HEK293 (cell line): ENCODE results near the gene CNOT4.

Experiments used
- CTCF ChIA-PET: fragments of 350-600 bp; formaldehyde crosslinking; extraction: SDS; loops from one replicate; lab custom pipeline; 2021; ENCODE audit warnings: antibody characterized with exemption; lab: Yijun Ruan, JAX
- POLR2A ChIA-PET: fragments of 300-600 bp; formaldehyde crosslinking; extraction: SDS; loops from one replicate; lab custom pipeline; 2020; ENCODE audit warnings: antibody characterized with exemption, inconsistent platforms; lab: Yijun Ruan, JAX
- H3K27ac ChIP-seq: fragments of 200-500 bp; sonication (Bioruptor generic); 2 replicates; pipeline ENCODE4 v1.5.1; 2014; ENCODE audit warnings: low read depth, low read length, control low read depth, inconsistent platforms; ENCODE audit errors: extremely low read depth
- H3K36me3 ChIP-seq, 2 experiments: fragments of 200-500 bp in 1 of 2; sonication (Bioruptor generic) in 1 of 2; 1 replicate in 1 of 2; 2 replicates in 1 of 2; pipeline ENCODE4 v1.5.1; 2014 to 2017; ENCODE audit warnings: inconsistent platforms in 2 of 2, low read length in 2 of 2; ENCODE audit not compliant: control insufficient read depth in 2 of 2, insufficient read depth in 1 of 2
- H3K4me1 ChIP-seq: fragments of 200-500 bp; sonication (Bioruptor generic); 2 replicates; pipeline ENCODE4 v1.5.1; 2014; ENCODE audit warnings: mild to moderate bottlenecking, low read length, inconsistent platforms; ENCODE audit not compliant: control insufficient read depth, insufficient read depth
- H3K4me3 ChIP-seq: 2 replicates; pipeline ENCODE4 v1.5.1; 2011; ENCODE audit warnings: low read depth, mild to moderate bottlenecking, control low read depth, low read length, moderate library complexity
- H3K9me3 ChIP-seq: fragments of 200-500 bp; sonication (Bioruptor generic); 2 replicates; pipeline ENCODE4 v1.5.1; 2014; ENCODE audit warnings: low read depth, low read length, inconsistent platforms; ENCODE audit not compliant: control insufficient read depth, insufficient read depth
- HIC1 ChIP-seq: fragments of 450-650 bp; formaldehyde crosslinking; IDR thresholded peaks from 2 replicates; pipeline ENCODE4 v1.5.1; 2016; ENCODE audit warnings: missing biosample characterization, missing genetic modification characterization
- MEIS1 ChIP-seq: sonication (generic); formaldehyde crosslinking; IDR thresholded peaks from 2 replicates; pipeline ENCODE4 v1.8.1; 2022; ENCODE audit warnings: missing genetic modification reagents, mild to moderate bottlenecking, borderline replicate concordance
- OSR2 ChIP-seq: fragments of 450-650 bp; formaldehyde crosslinking; IDR thresholded peaks from 2 replicates; pipeline ENCODE4 v1.5.1; 2016; ENCODE audit warnings: missing biosample characterization, missing genetic modification characterization
- OVOL3 ChIP-seq: fragments of 450-650 bp; formaldehyde crosslinking; IDR thresholded peaks from 2 replicates; pipeline ENCODE4 v1.5.1; 2016; ENCODE audit warnings: missing biosample characterization, missing genetic modification characterization
- PRDM1 ChIP-seq: fragments of 450-650 bp; formaldehyde crosslinking; IDR thresholded peaks from 2 replicates; pipeline ENCODE4; 2016; ENCODE audit warnings: missing biosample characterization, missing genetic modification characterization
- PRDM6 ChIP-seq: fragments of 450-650 bp; formaldehyde crosslinking; IDR thresholded peaks from 2 replicates; pipeline ENCODE4 v1.5.1; 2017; ENCODE audit warnings: missing biosample characterization, missing genetic modification characterization
- RBAK ChIP-seq: fragments of 450-650 bp; formaldehyde crosslinking; IDR thresholded peaks from 2 replicates; pipeline ENCODE4 v1.5.1; 2016; ENCODE audit warnings: missing biosample characterization, missing genetic modification characterization
- ZNF10 ChIP-seq: fragments of 450-650 bp; formaldehyde crosslinking; IDR thresholded peaks from 2 replicates; pipeline ENCODE4 v1.5.1; 2017; ENCODE audit warnings: missing biosample characterization, missing genetic modification characterization
- ZNF121 ChIP-seq: fragments of 450-650 bp; formaldehyde crosslinking; IDR thresholded peaks from 2 replicates; pipeline ENCODE4 v1.5.1; 2016; ENCODE audit warnings: missing biosample characterization, missing genetic modification characterization
- ZNF16 ChIP-seq: fragments of 450-650 bp; formaldehyde crosslinking; IDR thresholded peaks from 2 replicates; pipeline ENCODE4 v1.5.1; 2016; ENCODE audit warnings: low read depth, missing biosample characterization, missing genetic modification characterization
- ZNF362 ChIP-seq: fragments of 450-650 bp; formaldehyde crosslinking; IDR thresholded peaks from 2 replicates; pipeline ENCODE4 v1.5.1; 2016; ENCODE audit warnings: missing biosample characterization, missing genetic modification characterization
- ZNF433 ChIP-seq: fragments of 450-650 bp; formaldehyde crosslinking; IDR thresholded peaks from 2 replicates; pipeline ENCODE4 v1.5.1; 2016; ENCODE audit warnings: missing biosample characterization, missing genetic modification characterization, low read depth
- ZNF518A ChIP-seq: fragments of 450-650 bp; formaldehyde crosslinking; conservative IDR thresholded peaks from 2 replicates; pipeline ENCODE4 v1.5.1; 2016; ENCODE audit warnings: low read depth, missing biosample characterization, missing genetic modification characterization
- ZNF623 ChIP-seq: fragments of 450-650 bp; formaldehyde crosslinking; IDR thresholded peaks from 2 replicates; pipeline ENCODE4 v1.5.1; 2016; ENCODE audit warnings: missing biosample characterization, missing genetic modification characterization
- ZNF660 ChIP-seq: fragments of 450-650 bp; IDR thresholded peaks from 2 replicates; pipeline ENCODE4 v1.5.1; 2018; ENCODE audit warnings: missing biosample characterization, mild to moderate bottlenecking, missing genetic modification characterization
- ZNF785 ChIP-seq: fragments of 450-650 bp; formaldehyde crosslinking; IDR thresholded peaks from 2 replicates; pipeline ENCODE4 v1.5.1; 2016; ENCODE audit warnings: missing biosample characterization, missing genetic modification characterization
- ZSCAN23 ChIP-seq: fragments of 450-650 bp; formaldehyde crosslinking; IDR thresholded peaks from 2 replicates; pipeline ENCODE4 v1.5.1; 2016; ENCODE audit warnings: missing biosample characterization, missing genetic modification characterization

Gene CNOT4

GRCh38 chr7:135459951-135460567, 49.8 kb downstream of the CNOT4 start:
- Histone ChIP-seq H3K4me3 (no peak overlapping the region), H3K36me3 (no peaks in the 10 kb centered on the region; a peak in 1 of 3 replicates), H3K27ac (no peak overlapping the region), H3K4me1 (no peaks in the 10 kb centered on the region), H3K9me3 (no peaks in the 10 kb centered on the region)
- ChIA-PET CTCF (interaction anchor here (0.6 kb wide), 1 partner anchor 164 kb away, joined by 3 read pairs; no protein-coding TSS in a partner anchor), POLR2A (no interaction called here)
- TF ChIP-seq ZNF121 (tag by site-specific recombination) (no peak), PRDM1 (tag by site-specific recombination) (peak; percentile 86), RBAK (tag by site-specific recombination) (no peak), PRDM6 (tag by site-specific recombination) (no peak), ZNF362 (tag by site-specific recombination) (no peak), ZNF433 (no peak)

- ChIA-PET CTCF (no interaction called here), POLR2A (no interaction called here)
- H3K4me3 ChIP-seq, result no peak overlapping the region
- no peak overlapping the region for H3K27ac ChIP-seq
- no peak for TF ChIP-seq OSR2 (tag by site-specific recombination)
- TF ChIP-seq HIC1 (tag by site-specific recombination), result no peak
- H3K9me3 ChIP-seq, result no peaks in the 10 kb centered on the region
- no peaks in the 10 kb centered on the region; a peak in 1 of 3 replicates for H3K36me3 ChIP-seq
- H3K4me1 ChIP-seq, result no peaks in the 10 kb centered on the region
Observed at GRCh38 chr7:135459076-135459475, 50.8 kb downstream of the CNOT4 start.

- Histone ChIP-seq H3K4me3 (no peak overlapping the region), H3K36me3 (no peaks in the 10 kb centered on the region; a peak in 1 of 3 replicates), H3K9me3 (no peaks in the 10 kb centered on the region), H3K4me1 (no peaks in the 10 kb centered on the region), H3K27ac (no peak overlapping the region)
- ChIA-PET CTCF (interaction anchor here (0.7 to 1.2 kb wide), 3 partner anchors 12 to 112 kb away, joined by 3 to 5 read pairs (median 4); no protein-coding TSS in a partner anchor), POLR2A (no interaction called here)
- no peak for TF ChIP-seq ZNF16 (tag by site-specific recombination)
- no peak for TF ChIP-seq ZSCAN23
- no peak for TF ChIP-seq OVOL3 (tag by site-specific recombination)
- TF ChIP-seq ZNF623 (tag by site-specific recombination), result no peak
- TF ChIP-seq ZNF518A (tag by site-specific recombination), result no peak
- TF ChIP-seq ZNF660 (tag by site-specific recombination), result no peak
- TF ChIP-seq MEIS1 (CRISPR knock-in tag), result no peak
- TF ChIP-seq ZNF785 (tag by site-specific recombination), result no peak
- TF ChIP-seq ZNF10 (tag by site-specific recombination), result no peak
Observed at GRCh38 chr7:135454060-135454459, 55.8 kb downstream of the CNOT4 start.
